GM19351 (cell line): Measurements from ENCODE around the gene ADAMTS9.
A peak's percentile ranks its signal among the peaks of the same experiment; 100 is the strongest.

Experiments used
- ATAC-seq: cut with Tn5 transposase; IDR thresholded peaks from one replicate; pipeline ENCODE4 v1.9.1; 2021; ENCODE audit warnings: mild to moderate bottlenecking, moderate library complexity; ENCODE audit not compliant: unreplicated experiment

Gene ADAMTS9

GRCh38 chr3:64586952-64587351 is 100.8 kb downstream of the ADAMTS9 start:
- ATAC-seq = no peak

- no peak for ATAC-seq
Measured at GRCh38 chr3:64584179-64584578, 103.6 kb downstream of the ADAMTS9 start.

GRCh38 chr3:64578797-64579196 is 109.0 kb downstream of the ADAMTS9 start:
- ATAC-seq = no peak

GRCh38 chr3:64578062-64578770 is 109.6 kb downstream of the ADAMTS9 start:
- no peak for ATAC-seq

- no peak for ATAC-seq
Measured at GRCh38 chr3:64576211-64576775, 111.5 kb downstream of the ADAMTS9 start.

- ATAC-seq = peak; percentile 99
Measured at GRCh38 chr3:64575211-64575844, 112.5 kb downstream of the ADAMTS9 start.

GRCh38 chr3:64574194-64574593 is 113.6 kb downstream of the ADAMTS9 start:
- ATAC-seq = no peak

GRCh38 chr3:64571982-64572381 is 115.8 kb downstream of the ADAMTS9 start:
- ATAC-seq = no peak

GRCh38 chr3:64568895-64569517 is 118.8 kb downstream of the ADAMTS9 start:
- ATAC-seq = no peak

- no peak for ATAC-seq
Measured at GRCh38 chr3:64566859-64567258, 120.9 kb downstream of the ADAMTS9 start.

GRCh38 chr3:64563751-64564150 is 124.0 kb downstream of the ADAMTS9 start:
- no peak for ATAC-seq

GRCh38 chr3:64561868-64562267 is 125.9 kb downstream of the ADAMTS9 start:
- no peak for ATAC-seq

- no peak for ATAC-seq
Measured at GRCh38 chr3:64561325-64561843, 126.4 kb downstream of the ADAMTS9 start.

- ATAC-seq = no peak
Measured at GRCh38 chr3:64560791-64561190, 127.0 kb downstream of the ADAMTS9 start.

GRCh38 chr3:64559588-64559987 is 128.2 kb downstream of the ADAMTS9 start:
- ATAC-seq = no peak

GRCh38 chr3:64556046-64556445 is 131.8 kb downstream of the ADAMTS9 start:
- ATAC-seq = no peak

GRCh38 chr3:64555351-64555750 is 132.4 kb downstream of the ADAMTS9 start:
- no peak for ATAC-seq

- no peak for ATAC-seq
Measured at GRCh38 chr3:64554096-64554920, 133.5 kb downstream of the ADAMTS9 start.

- no peak for ATAC-seq
Measured at GRCh38 chr3:64552966-64553365, 134.8 kb downstream of the ADAMTS9 start.

GRCh38 chr3:64552160-64552559 is 135.6 kb downstream of the ADAMTS9 start:
- ATAC-seq = no peak

- no peak for ATAC-seq
Measured at GRCh38 chr3:64551697-64552096, 136.1 kb downstream of the ADAMTS9 start.
